GM12875 (cell line): ENCODE data around the gene FAM174C.

Source experiments
- H3K4me3 ChIP-seq: one replicate; pipeline ENCODE4 v1.5.1; 2011; ENCODE audit warnings: low read depth, low read length, control low read depth
- CTCF ChIP-seq: IDR thresholded peaks from 2 replicates; pipeline ENCODE4 v1.5.1; 2011; ENCODE audit warnings: low read depth, mild to moderate bottlenecking, control low read depth, inconsistent platforms, low read length, moderate library complexity, borderline replicate concordance; ENCODE audit not compliant: insufficient read depth

The FAM174C gene

GRCh38 chr19:1290196-1290702, 14.9 kb downstream of the FAM174C start:
- no peak overlapping the region for H3K4me3 ChIP-seq
- TF ChIP-seq CTCF: no peak

GRCh38 chr19:1290703-1291651, 15.6 kb downstream of the FAM174C start:
- no peak for TF ChIP-seq CTCF
- H3K4me3 ChIP-seq: no peak overlapping the region

- no peak for TF ChIP-seq CTCF
Measured at GRCh38 chr19:1291761-1292418, 16.6 kb downstream of the FAM174C start.

GRCh38 chr19:1292419-1293151, 17.3 kb downstream of the FAM174C start:
- no peak overlapping the region for H3K4me3 ChIP-seq
- TF ChIP-seq CTCF: no peak

More at GRCh38 chr19:1291761-1292418, 16.6 kb downstream of the FAM174C start:
- no peak overlapping the region for H3K4me3 ChIP-seq

GRCh38 chr19:1293782-1294604, 18.7 kb downstream of the FAM174C start:
- TF ChIP-seq CTCF: no peak
- no peak overlapping the region for H3K4me3 ChIP-seq

GRCh38 chr19:1294688-1295087, 19.4 kb downstream of the FAM174C start:
- H3K4me3 ChIP-seq: no peak overlapping the region
- TF ChIP-seq CTCF: no peak
